Diencephalon (tissue), 1 donor: ENCODE results near the gene CYB5A. TPM values are rescaled to one million over a fixed set of nuclear protein-coding genes. Genes with fewer than 3 reads are reported as not detected.

Experiments
- small RNA-seq: library from RNA; depleted of rRNA; stranded (forward); fragments of <200 nt; gene quantifications from one replicate; pipeline ENCODE3, GENCODE V24; 2014
- total RNA-seq: library from RNA; depleted of rRNA; stranded (reverse); fragments of >200 nt; gene quantifications from one replicate; pipeline ENCODE4 v1.2.3, GENCODE V29; 2014

Gene CYB5A
- 23.5 TPM for total RNA-seq

GRCh38 chr18:74291771-74292540, at the start of gene CYB5A:
CYB5A (minus strand) TSS chr18:74291963; CDS start chr18:74291875, 88 bp downstream.

GRCh38 chr18:74315464-74316256, 23.9 kb upstream of the CYB5A start, which contains the start of gene C18orf63:
C18orf63 (plus strand) TSS chr18:74315839; CDS start chr18:74317866, 2,027 bp downstream.

Small RNA genes within 50 kb of the gene (small RNA-seq; reads per million reads assigned to genes)
- gene RN7SL551P, result not detected

Other genes starting within 250 kb of the CYB5A start
- 7.2 TPM for gene FBXO15, start 144.1 kb downstream of the CYB5A start, total RNA-seq
- 31.8 TPM for gene TIMM21, start 143.4 kb downstream of the CYB5A start, total RNA-seq
- gene C18orf63, start 23.9 kb upstream of the CYB5A start, total RNA-seq, result not detected
- gene DIPK1C, start 165.3 kb upstream of the CYB5A start, total RNA-seq, result 15.9 TPM
- gene CNDP2, start 204.4 kb upstream of the CYB5A start, total RNA-seq, result 60.4 TPM
- 0.23 TPM for gene CNDP1, start 242.5 kb upstream of the CYB5A start, total RNA-seq